Thyroid gland (tissue), 4 donors: ENCODE data around the gene DLK1. TPM values are rescaled to one million over a fixed set of nuclear protein-coding genes. Genes with fewer than 3 reads are reported as not detected.
A peak's percentile ranks its signal among the peaks of the same experiment; 100 is the strongest.

Source experiments
- DNase-seq, 2 donors: peaks; one replicate each; pipeline ENCODE4 v3.0.0-alpha.2; 2019
- H3K27ac ChIP-seq, 3 donors: fragments of 200-600 bp; sonication (generic); 1 replicate in 2 of 3; 2 replicates in 1 of 3; pipeline ENCODE4 v1.5.1; 2016 to 2019; ENCODE audit warnings: mild to moderate bottlenecking in 1 of 3, moderate library complexity in 1 of 3
- H3K27me3 ChIP-seq: fragments of 200-600 bp; sonication (generic); one replicate; pipeline ENCODE4 v1.5.1; 2019
- H3K36me3 ChIP-seq, 2 donors: fragments of 200-600 bp; sonication (generic); one replicate each; pipeline ENCODE4 v1.5.1; 2016 to 2019
- H3K4me1 ChIP-seq, 2 donors: fragments of 200-600 bp; sonication (generic); one replicate each; pipeline ENCODE4 v1.5.1; 2017 to 2019
- H3K4me3 ChIP-seq, 3 donors: fragments of 200-600 bp; sonication (generic); replicated peaks in 1 of 3; 1 replicate in 2 of 3; 2 replicates in 1 of 3; pipeline ENCODE4 v1.5.1; 2016; ENCODE audit warnings: mild to moderate bottlenecking in 1 of 3
- H3K9me3 ChIP-seq: fragments of 200-600 bp; sonication (generic); one replicate; pipeline ENCODE4 v1.5.1; 2017
- CTCF ChIP-seq, 6 experiments: fragments of 200-600 bp in 3 of 6; fragments of 450-650 bp in 3 of 6; sonication (generic) in 3 of 6; IDR thresholded peaks; one replicate each; pipeline ENCODE4 v1.5.1; 2016 to 2019; ENCODE audit warnings: antibody characterized with exemption in 6 of 6, mild to moderate bottlenecking in 2 of 6, inconsistent platforms in 1 of 6, moderate library complexity in 1 of 6
- POLR2A ChIP-seq, 2 donors: fragments of 450-650 bp; IDR thresholded peaks; one replicate each; pipeline ENCODE4 v1.6.1; 2017; ENCODE audit warnings: antibody characterized with exemption in 2 of 2, mild to moderate bottlenecking in 2 of 2, moderate library complexity in 1 of 2
- WGBS, 2 donors: methylation state at CpG; one replicate each; pipeline ENCODE4 v1.1.5; 2017; 5-methylcytosine and 5-hydroxymethylcytosine counted together
- intact Hi-C: fragments of 100-400 bp; cut with DNase I; formaldehyde crosslinking; loops from one replicate; pipeline ENCODE4 v1.15.1; 2023
- total RNA-seq, 4 donors: library from RNA; depleted of rRNA; stranded (reverse); fragments of >200 nt; gene quantifications; one replicate each; pipeline ENCODE4 v1.2.3, GENCODE V29; 2016

DLK1 gene
- total RNA-seq, 4 donors from 2014 or later, result 0.40 TPM; not detected in 3

GRCh38 chr14:100711493-100711892 is 15.2 kb upstream of the DLK1 start:
- no peak for DNase-seq
- Histone ChIP-seq H3K4me1 (peaks cover 4 to 14% of the 10 kb centered on the region in 2 donors), H3K9me3 (no peaks in the 10 kb centered on the region), H3K27ac (no peak overlapping the region), H3K36me3 (no peaks in the 10 kb centered on the region), H3K27me3 (peaks cover 6% of the 10 kb centered on the region), H3K4me3 (no peak overlapping the region)
- intact Hi-C loops, result no loop called here
- TF ChIP-seq POLR2A (IDR thresholded peaks at IDR 0.05), result no peak
- TF ChIP-seq CTCF (IDR thresholded peaks at IDR 0.05), result no peak
- 72 to 96% methylated on average over 10 to 12 of the region's 12 CpGs for WGBS, 2 donors

- Histone ChIP-seq H3K27me3 (peaks cover 6% of the 10 kb centered on the region), H3K4me1 (peaks cover 4 to 14% of the 10 kb centered on the region in 2 donors), H3K9me3 (no peaks in the 10 kb centered on the region), H3K27ac (no peak overlapping the region), H3K36me3 (no peaks in the 10 kb centered on the region), H3K4me3 (no peak overlapping the region)
- TF ChIP-seq CTCF (IDR thresholded peaks at IDR 0.05) (no peak), POLR2A (IDR thresholded peaks at IDR 0.05) (no peak)
- intact Hi-C loops, result no loop called here
- no peak for DNase-seq
- WGBS, 2 donors, result 67 to 74% methylated on average over 6 to 7 of the region's 7 CpGs
Measured at GRCh38 chr14:100712490-100712889, 14.2 kb upstream of the DLK1 start.

- intact Hi-C loops, result no loop called here
- 75 to 82% methylated on average over 9 to 10 of the region's 10 CpGs for WGBS, 2 donors
- H3K4me3 ChIP-seq, result no peak overlapping the region
- no peak for DNase-seq
- H3K4me1 ChIP-seq, result peaks cover 4 to 11% of the 10 kb centered on the region in 2 donors
- TF ChIP-seq POLR2A (IDR thresholded peaks at IDR 0.05) (no peak), CTCF (IDR thresholded peaks at IDR 0.05) (no peak)
- H3K36me3 ChIP-seq, result no peaks in the 10 kb centered on the region
- peaks cover 6% of the 10 kb centered on the region for H3K27me3 ChIP-seq
- no peak overlapping the region for H3K27ac ChIP-seq
- no peaks in the 10 kb centered on the region for H3K9me3 ChIP-seq
Measured at GRCh38 chr14:100713705-100714104, 13.0 kb upstream of the DLK1 start.

- no peaks in the 10 kb centered on the region for H3K9me3 ChIP-seq
- no peaks in the 10 kb centered on the region for H3K36me3 ChIP-seq
- DNase-seq, result peak; percentile 12 to 26
- H3K27ac ChIP-seq, result no peak overlapping the region
- peaks cover 4 to 5% of the 10 kb centered on the region in 2 donors for H3K4me1 ChIP-seq
- H3K27me3 ChIP-seq, result no peaks in the 10 kb centered on the region
- no peak overlapping the region for H3K4me3 ChIP-seq
- 60 to 69% methylated on average over 20 to 21 of the region's 23 CpGs for WGBS, 2 donors
- TF ChIP-seq POLR2A (IDR thresholded peaks at IDR 0.05) (no peak), CTCF (IDR thresholded peaks at IDR 0.05) (no peak)
- intact Hi-C loops, result no loop called here
Measured at GRCh38 chr14:100714258-100714892, 12.3 kb upstream of the DLK1 start.

GRCh38 chr14:100715332-100715731 is 11.4 kb upstream of the DLK1 start:
- Histone ChIP-seq H3K9me3 (no peaks in the 10 kb centered on the region), H3K36me3 (no peaks in the 10 kb centered on the region), H3K4me1 (no peaks in the 10 kb centered on the region), H3K27ac (no peak overlapping the region), H3K27me3 (no peaks in the 10 kb centered on the region), H3K4me3 (no peak overlapping the region)
- TF ChIP-seq POLR2A (IDR thresholded peaks at IDR 0.05) (no peak), CTCF (IDR thresholded peaks at IDR 0.05) (no peak)
- DNase-seq, result no peak
- 77 to 88% methylated on average over 9 of the region's 9 CpGs for WGBS, 2 donors
- intact Hi-C loops, result no loop called here
